K562 (cell line): ENCODE measurements around the gene TMA16. TPM values are rescaled to one million over a fixed set of nuclear protein-coding genes. Genes with fewer than 3 reads are reported as not detected.
A peak's percentile ranks its signal among the peaks of the same experiment; 100 is the strongest.

ENCODE experiments used
- E2F6 ChIP-seq, 2 experiments: IDR thresholded peaks; 2 replicates each; pipeline ENCODE4 v1.6.1; 2011; ENCODE audit warnings: borderline replicate concordance in 1 of 2, control low read depth in 1 of 2, low read depth in 1 of 2, low read length in 1 of 2, mild to moderate bottlenecking in 1 of 2, mixed read lengths in 1 of 2, moderate library complexity in 1 of 2; ENCODE audit not compliant: insufficient read depth in 1 of 2, insufficient read length in 1 of 2, poor library complexity in 1 of 2, severe bottlenecking in 1 of 2; ENCODE audit errors: extremely low read depth in 1 of 2
- FOXJ3 ChIP-seq: sonication (generic); formaldehyde crosslinking; IDR thresholded peaks from 2 replicates; pipeline ENCODE4 v1.4.0; 2020; ENCODE audit warnings: mild to moderate bottlenecking, missing genetic modification reagents
- NR4A1 ChIP-seq, 2 experiments: fragments of 250-450 bp in 1 of 2; fragments of 450-650 bp in 1 of 2; sonication (Bioruptor Pico) in 1 of 2; IDR thresholded peaks; 2 replicates each; pipeline versions ENCODE4 v1.4.0 to v1.6.1; 2016 to 2020; ENCODE audit warnings: mild to moderate bottlenecking in 2 of 2, missing compliant biosample characterization in 1 of 2, missing genetic modification characterization in 1 of 2, moderate library complexity in 1 of 2
- PRDM10 ChIP-seq: fragments of 450-650 bp; IDR thresholded peaks from 2 replicates; pipeline ENCODE4 v1.6.1; 2018; ENCODE audit not compliant: partially characterized antibody
- RB1 ChIP-seq: fragments of 450-650 bp; IDR thresholded peaks from 2 replicates; pipeline ENCODE4 v1.6.1; 2017; ENCODE audit warnings: low read depth, mild to moderate bottlenecking
- RCOR1 ChIP-seq, 2 experiments: IDR thresholded peaks; 2 replicates each; pipeline ENCODE4 v1.6.1; 2012; ENCODE audit warnings: low read depth in 2 of 2, low read length in 2 of 2, borderline replicate concordance in 1 of 2, improper control_type of control experiment in 1 of 2
- TAF15 ChIP-seq: fragments of 200-400 bp; formaldehyde crosslinking; IDR thresholded peaks from 2 replicates; pipeline ENCODE4 v1.6.1; 2017; ENCODE audit warnings: mild to moderate bottlenecking, low read depth, low read length, moderate library complexity
- TFAP4 ChIP-seq: sonication (generic); formaldehyde crosslinking; IDR thresholded peaks from 2 replicates; pipeline ENCODE4 v1.8.0; 2022; ENCODE audit warnings: missing genetic modification reagents, mild to moderate bottlenecking, moderate library complexity, borderline replicate concordance
- YBX1 ChIP-seq: fragments of 450-650 bp; IDR thresholded peaks from 2 replicates; pipeline ENCODE4 v1.7.1; 2016; ENCODE audit warnings: mild to moderate bottlenecking
- ZNF232 ChIP-seq: sonication (generic); formaldehyde crosslinking; IDR thresholded peaks from 2 replicates; pipeline ENCODE4 v1.8.0; 2022; ENCODE audit warnings: mild to moderate bottlenecking, missing genetic modification reagents
- ZNF407 ChIP-seq: fragments of 450-650 bp; IDR thresholded peaks from 2 replicates; pipeline ENCODE4 v1.6.1; 2016; ENCODE audit warnings: low read depth
- polyA plus RNA-seq, 8 experiments: library from polyadenylated mRNA; depleted of rRNA in 4 of 8; stranded (reverse) in 5 of 8; unstranded in 3 of 8; fragments of >200 nt; fragmentation: Nextera tagmentation in 2 of 8; fragmentation: Illumina TruSeq in 1 of 8; extraction: Ambion mirVana in 2 of 8; extraction: Trizol in 1 of 8; gene quantifications; 2 replicates each; pipeline versions ENCODE4 v1.2.1 to v1.2.3, GENCODE V29; 2011 to 2014; ENCODE audit warnings: inconsistent platforms in 1 of 8, missing spikeins in 1 of 8
- total RNA-seq, 7 experiments: library from RNA; depleted of rRNA in 6 of 7; stranded (reverse); fragments of >200 nt in 6 of 7; fragmentation: Illumina TruSeq in 2 of 7; extraction: Trizol in 2 of 7; gene quantifications; 2 replicates each; pipeline versions ENCODE4 v1.2.1 to v1.2.3, GENCODE V29; 2011 to 2021; ENCODE audit warnings: low replicate concordance in 1 of 7

The TMA16 gene
- total and polyA plus RNA-seq, 9 of the 15 experiments (the other 6 are each of a cell fraction or from before 2014, with no cell fraction given) = 27.7 to 74.8 (median 66.6) TPM

- TF ChIP-seq ZNF407 (no peak), TAF15 (no peak), ZNF232 (CRISPR knock-in tag) (no peak), TFAP4 (CRISPR knock-in tag) (0 out of 2 replicates have a peak, but pooled peaks have one; percentile 15), RB1 (0 out of 2 replicates have a peak, but pooled peaks have one; percentile 10), E2F6 (IDR thresholded peaks at IDR 0.05; ENCODE audit: borderline replicate concordance in 1 of 2, extremely low read depth in 1 of 2, insufficient read depth in 1 of 2, insufficient read length in 1 of 2, low read depth in 1 of 2, low read length in 1 of 2, poor library complexity in 1 of 2, severe bottlenecking in 1 of 2) (no peak), NR4A1 (CRISPR knock-in tag; IDR thresholded peaks at IDR 0.05) (no peak), NR4A1 (tag; IDR thresholded peaks at IDR 0.05) (no peak), PRDM10 (no peak), RCOR1 (IDR thresholded peaks at IDR 0.05; ENCODE audit: borderline replicate concordance in 1 of 2, low read depth in 2 of 2, low read length in 2 of 2) (0 out of 4 replicates have a peak, but pooled peaks of 1 of the 2 experiments have one; percentile 9), YBX1 (no peak), FOXJ3 (CRISPR knock-in tag) (no peak)
These were observed 50.0 kb downstream of the TMA16 start (continued) for GRCh38 chr4:163544407-163545038.
